WTC11 (cell line): Measurements from ENCODE around the gene PPFIBP2.

Experiments used
- ETV6 ChIP-seq: sonication (generic); formaldehyde crosslinking; IDR thresholded peaks from 2 replicates; pipeline ENCODE4 v1.8.1; 2022; ENCODE audit warnings: mild to moderate bottlenecking, missing genetic modification reagents
- KAT7 ChIP-seq: sonication (generic); formaldehyde crosslinking; IDR thresholded peaks from 2 replicates; pipeline ENCODE4 v1.8.1; 2023; ENCODE audit warnings: missing genetic modification reagents, mild to moderate bottlenecking, borderline replicate concordance
- TCF7 ChIP-seq: sonication (generic); formaldehyde crosslinking; IDR thresholded peaks from 2 replicates; pipeline ENCODE4 v1.8.0; 2022; ENCODE audit warnings: mild to moderate bottlenecking, low read depth, missing genetic modification reagents, moderate library complexity
- TF ChIP-seq, protein P1 (sequence below): fragments of 200-600 bp; IDR thresholded peaks from 2 replicates; pipeline ENCODE4 v1.8.0; 2022; ENCODE audit warnings: antibody characterized with exemption

DNA sequence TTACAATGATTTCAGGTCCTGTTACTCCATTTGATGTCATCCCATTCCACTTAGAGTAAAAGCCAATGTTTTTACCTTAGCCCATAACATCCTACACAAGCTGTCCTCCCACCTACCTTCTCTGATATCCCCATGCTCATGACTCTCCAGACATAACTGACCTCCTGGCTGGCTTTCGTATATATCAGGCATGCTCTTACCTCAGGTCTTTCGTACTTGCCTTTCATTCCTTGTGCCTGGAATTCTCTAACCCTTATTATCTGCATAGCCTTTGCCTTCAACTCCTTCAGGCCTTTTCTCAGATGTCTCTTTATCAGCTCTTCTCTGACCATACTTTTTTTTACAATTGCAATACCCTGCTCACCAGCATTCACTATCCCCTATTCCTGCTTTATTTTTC is 169.8 kb downstream of the PPFIBP2 start:
- TF ChIP-seq, protein P1, sequence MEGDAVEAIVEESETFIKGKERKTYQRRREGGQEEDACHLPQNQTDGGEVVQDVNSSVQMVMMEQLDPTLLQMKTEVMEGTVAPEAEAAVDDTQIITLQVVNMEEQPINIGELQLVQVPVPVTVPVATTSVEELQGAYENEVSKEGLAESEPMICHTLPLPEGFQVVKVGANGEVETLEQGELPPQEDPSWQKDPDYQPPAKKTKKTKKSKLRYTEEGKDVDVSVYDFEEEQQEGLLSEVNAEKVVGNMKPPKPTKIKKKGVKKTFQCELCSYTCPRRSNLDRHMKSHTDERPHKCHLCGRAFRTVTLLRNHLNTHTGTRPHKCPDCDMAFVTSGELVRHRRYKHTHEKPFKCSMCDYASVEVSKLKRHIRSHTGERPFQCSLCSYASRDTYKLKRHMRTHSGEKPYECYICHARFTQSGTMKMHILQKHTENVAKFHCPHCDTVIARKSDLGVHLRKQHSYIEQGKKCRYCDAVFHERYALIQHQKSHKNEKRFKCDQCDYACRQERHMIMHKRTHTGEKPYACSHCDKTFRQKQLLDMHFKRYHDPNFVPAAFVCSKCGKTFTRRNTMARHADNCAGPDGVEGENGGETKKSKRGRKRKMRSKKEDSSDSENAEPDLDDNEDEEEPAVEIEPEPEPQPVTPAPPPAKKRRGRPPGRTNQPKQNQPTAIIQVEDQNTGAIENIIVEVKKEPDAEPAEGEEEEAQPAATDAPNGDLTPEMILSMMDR = no peak
- no peak for TF ChIP-seq ETV6
- no peak for TF ChIP-seq KAT7
- TF ChIP-seq TCF7 (CRISPR knock-in tag) = no peak
